H9 (cell line): ENCODE measurements around the gene FAM13B. TPM values are rescaled to one million over a fixed set of nuclear protein-coding genes. Genes with fewer than 3 reads are reported as not detected.

Experiments
- DNase-seq: peaks from one replicate; pipeline ENCODE4 v3.0.0-alpha.2; 2017
- H2AFZ ChIP-seq: one replicate; pipeline ENCODE4 v1.6.1; 2013; ENCODE audit warnings: mild to moderate bottlenecking, low read length, control low read depth, moderate library complexity
- H2AK5ac ChIP-seq: 2 replicates; pipeline ENCODE4 v1.6.1; 2013; ENCODE audit warnings: low read length, control low read depth, mixed read lengths; ENCODE audit not compliant: insufficient read length
- H2BK120ac ChIP-seq: one replicate; pipeline ENCODE4 v1.6.1; 2013; ENCODE audit warnings: low read depth, mild to moderate bottlenecking, low read length, control low read depth, inconsistent platforms; ENCODE audit not compliant: poor library complexity, severe bottlenecking
- H2BK12ac ChIP-seq: 2 replicates; pipeline ENCODE4 v1.6.1; 2013; ENCODE audit warnings: low read length, control low read depth, mixed read lengths, low read depth; ENCODE audit not compliant: insufficient read length
- H2BK15ac ChIP-seq: 2 replicates; pipeline ENCODE4 v1.6.1; 2013; ENCODE audit warnings: low read depth, low read length, control low read depth
- H2BK20ac ChIP-seq: one replicate; pipeline ENCODE4 v1.6.1; 2013; ENCODE audit warnings: low read depth, mild to moderate bottlenecking, low read length, control low read depth, inconsistent platforms; ENCODE audit not compliant: poor library complexity, severe bottlenecking
- H2BK5ac ChIP-seq: 2 replicates; pipeline ENCODE4 v1.6.1; 2013; ENCODE audit warnings: low read length, control low read depth, mixed read lengths; ENCODE audit not compliant: insufficient read length
- H3K14ac ChIP-seq: 2 replicates; pipeline ENCODE4 v1.6.1; 2013; ENCODE audit warnings: low read length, control low read depth; ENCODE audit not compliant: insufficient read depth
- H3K18ac ChIP-seq: 2 replicates; pipeline ENCODE4 v1.6.1; 2013; ENCODE audit warnings: low read depth, mild to moderate bottlenecking, mixed read lengths, low read length, control low read depth; ENCODE audit not compliant: insufficient read length
- H3K23ac ChIP-seq: 2 replicates; pipeline ENCODE4 v1.6.1; 2013; ENCODE audit warnings: low read length, control low read depth, mixed read lengths, low read depth; ENCODE audit not compliant: insufficient read length
- H3K23me2 ChIP-seq: 2 replicates; pipeline ENCODE4 v1.6.1; 2013; ENCODE audit warnings: low read depth, mild to moderate bottlenecking, mixed read lengths, low read length, control low read depth; ENCODE audit not compliant: insufficient read length, poor library complexity, severe bottlenecking
- H3K27ac ChIP-seq: 2 replicates; pipeline ENCODE4 v1.5.1; 2013; ENCODE audit warnings: low read length, control low read depth, mixed read lengths, low read depth; ENCODE audit not compliant: insufficient read length
- H3K27me3 ChIP-seq: 2 replicates; pipeline ENCODE4 v1.6.1; 2013; ENCODE audit warnings: low read length, control low read depth, inconsistent platforms; ENCODE audit not compliant: insufficient read depth
- H3K4ac ChIP-seq: 2 replicates; pipeline ENCODE4 v1.6.1; 2013; ENCODE audit warnings: low read depth, mild to moderate bottlenecking, control low read depth, inconsistent platforms, low read length, moderate library complexity
- H3K4me1 ChIP-seq: 2 replicates; pipeline ENCODE4 v1.6.1; 2013; ENCODE audit warnings: low read length, control low read depth, inconsistent platforms; ENCODE audit not compliant: insufficient read depth
- H3K4me2 ChIP-seq: 2 replicates; pipeline ENCODE4 v1.6.1; 2013; ENCODE audit warnings: low read length, control low read depth, mixed read lengths; ENCODE audit not compliant: insufficient read length, insufficient read depth
- H3K56ac ChIP-seq: 2 replicates; pipeline ENCODE4 v1.6.1; 2013; ENCODE audit warnings: low read depth, mild to moderate bottlenecking, mixed read lengths, low read length, control low read depth; ENCODE audit not compliant: insufficient read length
- H3K79me1 ChIP-seq: 2 replicates; pipeline ENCODE4 v1.6.1; 2013; ENCODE audit warnings: low read depth, mild to moderate bottlenecking, moderate library complexity, low read length, control low read depth, inconsistent platforms; ENCODE audit not compliant: insufficient read depth, poor library complexity, severe bottlenecking
- H3K79me2 ChIP-seq: 2 replicates; pipeline ENCODE4 v1.6.1; 2013; ENCODE audit warnings: low read length, control low read depth, inconsistent platforms; ENCODE audit not compliant: insufficient read depth
- H3K9ac ChIP-seq: 2 replicates; pipeline ENCODE4 v1.6.1; 2013; ENCODE audit warnings: low read length, control low read depth, mixed read lengths; ENCODE audit not compliant: insufficient read length; ENCODE audit errors: extremely low read depth
- H3K9me3 ChIP-seq: one replicate; pipeline ENCODE4 v1.6.1; 2013; ENCODE audit warnings: low read depth, low read length, inconsistent platforms; ENCODE audit not compliant: control insufficient read depth
- H3T11ph ChIP-seq: one replicate; pipeline ENCODE4 v1.6.1; 2013; ENCODE audit warnings: mild to moderate bottlenecking, low read length, control low read depth, inconsistent platforms
- H4K20me1 ChIP-seq: one replicate; pipeline ENCODE4 v1.6.1; 2013; ENCODE audit not compliant: control insufficient read depth, insufficient read length, insufficient read depth
- H4K5ac ChIP-seq: 2 replicates; pipeline ENCODE4 v1.6.1; 2013; ENCODE audit warnings: low read depth, mild to moderate bottlenecking, mixed read lengths, low read length, control low read depth; ENCODE audit not compliant: insufficient read length
- H4K8ac ChIP-seq: replicated peaks from 2 replicates; pipeline ENCODE4 v1.6.1; 2013; ENCODE audit warnings: low read length, control low read depth, mixed read lengths, low read depth; ENCODE audit not compliant: insufficient read length
- H4K91ac ChIP-seq: 2 replicates; pipeline ENCODE4 v1.6.1; 2013; ENCODE audit warnings: low read depth, mild to moderate bottlenecking, moderate library complexity, mixed read lengths, low read length, control low read depth; ENCODE audit not compliant: insufficient read length
- H3K27ac Mint-ChIP-seq, 3 experiments: 2 replicates in 2 of 3; 3 replicates in 1 of 3; pipeline ENCODE4 v1.8.0; 2020 to 2021; ENCODE audit warnings: mixed read lengths in 3 of 3, mild to moderate bottlenecking in 1 of 3, moderate library complexity in 1 of 3
- H3K27me3 Mint-ChIP-seq: 2 replicates; pipeline ENCODE4 v1.8.0; 2021; ENCODE audit warnings: low read depth, mild to moderate bottlenecking, moderate library complexity, mixed read lengths
- H3K36me3 Mint-ChIP-seq, 3 experiments: 2 replicates in 2 of 3; 3 replicates in 1 of 3; pipeline ENCODE4 v1.8.0; 2020 to 2021; ENCODE audit warnings: low read depth in 3 of 3, mixed read lengths in 3 of 3; ENCODE audit not compliant: insufficient read depth in 1 of 3
- H3K4me1 Mint-ChIP-seq, 2 experiments: 2 replicates each; pipeline ENCODE4 v1.8.0; 2020; ENCODE audit warnings: mixed read lengths in 2 of 2
- H3K4me3 Mint-ChIP-seq, 2 experiments: 2 replicates in 1 of 2; 3 replicates in 1 of 2; pipeline ENCODE4 v1.8.0; 2020 to 2021; ENCODE audit warnings: mild to moderate bottlenecking in 2 of 2, mixed read lengths in 2 of 2, moderate library complexity in 1 of 2
- H3K9me3 Mint-ChIP-seq, 2 experiments: 2 replicates in 1 of 2; 3 replicates in 1 of 2; pipeline ENCODE4 v1.8.0; 2020; ENCODE audit warnings: mild to moderate bottlenecking in 2 of 2, mixed read lengths in 2 of 2, moderate library complexity in 1 of 2
- WGBS: extraction: QIAGEN DNeasy Blood & Tissue Kit; methylation state at CpG from one replicate; pipeline ENCODE4 v1.1.7; 2013; ENCODE audit warnings: missing lambda C conversion rate, low lambda C conversion rate, mixed read lengths; ENCODE audit not compliant: insufficient read length; ENCODE audit errors: extremely low coverage; 5-methylcytosine and 5-hydroxymethylcytosine counted together
- total RNA-seq: library from RNA; stranded (reverse); gene quantifications from 2 replicates; pipeline ENCODE4 v1.2.1, GENCODE V29; 2021
- TF ChIP-seq, protein P1 (sequence below): fragments of 200-600 bp; sonication (generic); conservative IDR thresholded peaks from 3 replicates; pipeline ENCODE4 v1.8.0; 2021; ENCODE audit warnings: antibody characterized with exemption, mild to moderate bottlenecking

The FAM13B gene
- total RNA-seq, 1 experiment from 2014 or later, result 23.0 TPM

DNA sequence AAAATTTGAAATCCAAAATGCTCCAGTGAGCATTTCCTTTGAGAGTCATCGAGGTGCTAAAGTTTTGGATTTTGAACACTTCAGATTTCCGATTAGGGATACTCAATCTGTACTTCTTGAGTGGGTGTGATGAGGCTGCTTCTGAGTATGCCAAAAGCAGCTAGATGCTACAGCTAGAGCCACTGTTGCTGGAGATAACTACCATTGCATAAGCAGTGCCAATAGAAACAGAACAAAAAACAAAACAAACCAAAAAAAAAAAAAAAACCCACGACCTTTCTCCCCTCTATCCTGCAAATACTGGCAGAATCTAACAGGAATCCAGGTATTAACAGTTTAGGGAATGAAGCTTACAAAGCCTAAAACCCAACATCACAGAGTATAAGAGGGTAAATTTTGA lies 100.1 kb downstream of the FAM13B start:
- Histone ChIP-seq H3K79me2 (no peaks in the 10 kb centered on the region), H3K23me2 (no peaks in the 10 kb centered on the region), H3K4ac (no peak overlapping the region), H3K27ac (no peak overlapping the region), H2AFZ (no peak overlapping the region), H3K79me1 (no peaks in the 10 kb centered on the region), H4K8ac (no peak overlapping the region), H3K56ac (no peak overlapping the region), H2BK120ac (no peak overlapping the region), H2AK5ac (no peak overlapping the region), H2BK20ac (no peak overlapping the region), H2BK12ac (no peak overlapping the region), H3K14ac (no peak overlapping the region), H3K4me2 (no peak overlapping the region), H3K9ac (no peak overlapping the region), H3K23ac (no peak overlapping the region), H3K4me1 (no peaks in the 10 kb centered on the region), H4K5ac (no peak overlapping the region), H2BK15ac (no peak overlapping the region), H3K18ac (no peak overlapping the region), H4K20me1 (no peaks in the 10 kb centered on the region), H4K91ac (no peak overlapping the region), H3T11ph (no peak overlapping the region), H3K9me3 (no peaks in the 10 kb centered on the region), H2BK5ac (no peak overlapping the region), H3K27me3 (no peaks in the 10 kb centered on the region)
- TF ChIP-seq, protein P1, sequence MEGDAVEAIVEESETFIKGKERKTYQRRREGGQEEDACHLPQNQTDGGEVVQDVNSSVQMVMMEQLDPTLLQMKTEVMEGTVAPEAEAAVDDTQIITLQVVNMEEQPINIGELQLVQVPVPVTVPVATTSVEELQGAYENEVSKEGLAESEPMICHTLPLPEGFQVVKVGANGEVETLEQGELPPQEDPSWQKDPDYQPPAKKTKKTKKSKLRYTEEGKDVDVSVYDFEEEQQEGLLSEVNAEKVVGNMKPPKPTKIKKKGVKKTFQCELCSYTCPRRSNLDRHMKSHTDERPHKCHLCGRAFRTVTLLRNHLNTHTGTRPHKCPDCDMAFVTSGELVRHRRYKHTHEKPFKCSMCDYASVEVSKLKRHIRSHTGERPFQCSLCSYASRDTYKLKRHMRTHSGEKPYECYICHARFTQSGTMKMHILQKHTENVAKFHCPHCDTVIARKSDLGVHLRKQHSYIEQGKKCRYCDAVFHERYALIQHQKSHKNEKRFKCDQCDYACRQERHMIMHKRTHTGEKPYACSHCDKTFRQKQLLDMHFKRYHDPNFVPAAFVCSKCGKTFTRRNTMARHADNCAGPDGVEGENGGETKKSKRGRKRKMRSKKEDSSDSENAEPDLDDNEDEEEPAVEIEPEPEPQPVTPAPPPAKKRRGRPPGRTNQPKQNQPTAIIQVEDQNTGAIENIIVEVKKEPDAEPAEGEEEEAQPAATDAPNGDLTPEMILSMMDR, result no peak
- Mint-ChIP-seq H3K4me1 (no peaks in the 10 kb centered on the region), H3K27ac (no peak overlapping the region), H3K36me3 (peaks cover 0 to 11% (median 10%) of the 10 kb centered on the region in 3 experiments; a peak in 4 of 7 replicates), H3K9me3 (no peaks in the 10 kb centered on the region), H3K4me3 (no peak overlapping the region), H3K27me3 (no peaks in the 10 kb centered on the region)
- WGBS, result no CpG with 5 or more reads among the region's 3 CpGs
- DNase-seq, result no peak
